HK-2 (cell line): Measurements from ENCODE around the gene OR7D4.
"Not testable (repeated sequence)": the region's sequence is repeated elsewhere in the genome, so short reads cannot be mapped to it uniquely, and the experiment has no call there.

ENCODE experiments used
- DNase-seq: peaks from one replicate; pipeline ENCODE4 v3.0.0-alpha.2; 2018; ENCODE audit not compliant: unreplicated experiment

Gene OR7D4

DNA sequence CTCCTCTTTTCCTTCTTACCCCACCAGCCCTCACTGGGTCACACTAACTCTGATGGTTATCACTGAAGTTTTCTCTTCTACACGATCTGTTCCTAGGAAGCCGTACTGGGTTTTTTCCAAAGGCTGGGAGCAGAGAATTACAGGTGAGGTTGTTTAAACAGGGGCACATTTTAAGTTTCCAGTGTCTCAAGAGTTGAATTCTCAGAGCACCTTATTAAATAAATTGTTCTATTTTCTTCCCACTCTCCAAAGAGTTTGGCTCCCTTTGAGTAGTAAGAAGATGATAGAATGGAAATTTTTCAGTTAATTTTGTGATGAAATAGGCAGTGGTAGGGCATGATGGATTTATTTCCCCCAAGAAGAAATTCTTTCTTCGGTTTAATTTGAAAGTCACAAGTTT is at the start of gene OR7D4:
Gene OR7D4, minus strand, starts transcription at position 101 of the 400 bp plus-strand sequence. CDS start 4,752 bp downstream, outside the sequence.
- no peak for DNase-seq

DNA sequence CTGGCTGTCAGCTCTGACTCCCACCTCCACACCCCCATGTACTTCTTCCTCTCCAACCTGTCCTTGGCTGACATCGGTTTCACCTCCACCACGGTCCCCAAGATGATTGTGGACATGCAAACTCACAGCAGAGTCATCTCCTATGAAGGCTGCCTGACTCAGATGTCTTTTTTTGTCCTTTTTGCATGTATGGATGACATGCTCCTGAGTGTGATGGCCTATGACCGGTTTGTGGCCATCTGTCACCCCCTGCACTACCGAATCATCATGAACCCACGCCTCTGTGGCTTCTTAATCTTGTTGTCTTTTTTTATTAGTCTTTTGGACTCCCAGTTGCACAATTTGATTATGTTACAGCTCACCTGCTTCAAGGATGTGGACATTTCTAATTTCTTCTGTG is 31.8 kb upstream of the OR7D4 start:
- no peak for DNase-seq

DNA sequence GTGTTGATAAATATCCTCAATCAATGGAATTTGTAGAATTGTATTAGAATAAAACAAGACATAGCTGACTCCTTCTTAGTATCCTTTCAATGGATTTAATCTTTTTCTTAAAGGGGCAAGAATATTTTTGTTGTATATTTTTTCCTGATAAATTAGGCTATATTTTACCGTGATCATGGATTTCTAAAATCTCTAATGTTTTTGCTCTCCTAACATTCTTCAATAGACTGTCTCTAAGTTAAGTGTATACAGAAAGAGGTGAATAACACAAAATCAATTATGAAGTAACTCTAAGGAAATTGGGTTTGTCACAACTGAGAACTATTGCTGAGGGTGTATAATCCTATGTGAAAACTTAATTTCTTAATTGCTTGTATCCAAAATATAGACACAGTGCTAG is 31.2 kb upstream of the OR7D4 start, which contains the start of gene OR7E24:
Gene OR7E24, plus strand, starts transcription at position 301 of the 400 bp plus-strand sequence. CDS start 114 bp downstream, outside the sequence.
- no peak for DNase-seq

DNA sequence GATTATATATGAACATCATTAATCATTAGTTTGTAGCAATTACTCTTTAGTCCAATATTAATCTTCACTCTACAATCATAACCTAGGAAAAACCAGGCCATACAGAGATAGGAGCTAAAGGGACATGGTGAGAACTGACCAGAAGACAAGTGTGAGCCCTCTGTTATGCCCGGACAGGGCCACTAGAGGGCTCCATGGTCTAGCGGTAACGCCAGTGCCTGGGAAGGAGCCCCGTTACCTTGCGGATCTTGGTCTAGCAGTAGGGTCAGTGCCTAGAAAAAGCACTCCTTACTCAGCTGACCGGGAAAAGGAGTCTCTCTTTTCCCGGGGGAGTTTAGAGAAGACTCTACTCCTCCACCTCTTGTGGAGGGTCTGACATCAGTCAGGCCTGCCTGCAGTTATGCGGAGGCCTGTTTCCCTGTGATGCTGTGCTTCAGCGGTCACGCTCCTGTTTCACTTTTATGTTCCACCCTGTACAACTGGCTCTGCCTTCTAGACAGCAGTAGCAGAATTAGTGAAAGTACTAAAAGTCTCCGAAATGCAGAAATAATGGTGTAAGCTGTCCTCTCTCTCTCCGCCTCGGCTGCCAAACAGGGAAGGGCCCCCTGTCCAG is 13.8 kb downstream of the OR7D4 start:
- peak; percentile 53 for DNase-seq

DNA sequence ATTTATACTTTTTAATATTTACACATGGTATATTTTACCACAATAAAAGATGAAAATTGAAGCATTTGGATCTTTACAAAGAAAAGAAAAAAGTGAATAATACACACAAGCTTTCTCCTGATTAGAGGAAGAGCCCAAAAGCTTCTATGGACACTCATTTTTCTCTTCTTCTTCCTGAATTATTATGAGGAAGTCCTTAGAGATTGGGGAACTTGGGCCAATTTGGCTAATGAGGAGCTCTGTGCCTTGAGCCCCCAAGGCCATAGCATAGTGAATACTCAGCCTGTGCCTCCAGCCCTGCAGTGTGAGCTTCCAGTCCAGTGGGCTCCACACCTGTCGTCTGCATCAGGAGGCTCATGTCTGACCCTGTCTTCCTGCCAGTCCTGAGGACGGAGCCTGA is 21.3 kb downstream of the OR7D4 start:
- not testable (repeated sequence) for DNase-seq

DNA sequence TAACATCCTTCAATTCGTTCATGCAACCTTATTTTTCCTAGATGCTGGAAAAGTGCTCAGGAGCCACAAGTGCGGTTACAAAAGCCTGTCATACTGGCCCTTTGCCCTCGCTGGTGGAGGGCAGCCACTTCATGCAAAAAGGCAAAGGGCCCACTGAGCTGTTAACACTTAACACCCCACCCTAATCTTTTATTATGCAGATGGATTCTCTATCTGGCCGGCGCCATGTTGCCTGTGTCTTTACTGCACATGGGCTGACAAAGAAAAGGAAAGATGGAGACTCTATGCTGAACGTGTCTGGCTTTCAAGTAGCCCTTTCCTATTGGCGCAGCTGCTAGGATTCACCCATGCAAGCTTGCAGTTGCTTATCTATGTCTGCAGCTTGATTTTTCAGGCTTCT is 29.9 kb downstream of the OR7D4 start:
- no peak for DNase-seq

DNA sequence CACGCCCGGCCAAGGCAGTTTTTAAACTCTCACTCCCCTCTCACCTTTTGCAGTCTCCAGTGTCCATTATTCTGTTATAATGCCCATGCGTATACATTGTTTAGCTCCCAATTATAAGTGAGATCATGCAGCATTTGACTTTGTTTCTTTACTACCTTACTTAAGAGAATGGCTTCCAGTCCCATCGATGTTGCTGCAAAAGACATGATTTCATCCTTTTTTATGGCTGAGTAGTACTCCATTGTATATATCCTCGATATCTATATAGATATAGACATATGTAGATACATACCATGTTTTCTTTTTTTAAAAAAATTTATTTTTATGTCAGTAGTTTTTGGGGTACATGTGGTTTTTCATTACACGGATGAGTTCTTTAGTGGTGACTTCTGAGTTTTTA is 32.2 kb downstream of the OR7D4 start:
- DNase-seq: no peak

DNA sequence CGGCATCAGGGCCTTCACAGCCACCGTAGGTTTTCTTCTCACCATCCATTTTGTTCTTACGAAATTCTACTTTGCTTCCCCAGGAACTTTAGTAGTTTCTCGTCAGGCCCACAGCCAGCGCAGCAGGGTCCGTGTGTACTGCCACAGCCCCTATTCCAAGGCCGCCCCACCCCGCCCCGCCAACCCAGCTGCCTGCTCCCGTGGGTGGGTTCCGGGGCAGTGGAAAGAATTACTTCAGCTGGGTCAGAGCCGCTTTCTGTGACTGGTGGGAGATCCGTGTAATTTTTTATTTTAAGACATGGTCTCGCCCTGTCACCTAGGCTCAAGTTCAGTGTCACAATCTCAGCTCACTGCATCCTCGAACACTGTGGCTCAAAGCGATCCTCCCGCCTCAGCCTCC is 36.4 kb downstream of the OR7D4 start:
- DNase-seq: no peak

DNA sequence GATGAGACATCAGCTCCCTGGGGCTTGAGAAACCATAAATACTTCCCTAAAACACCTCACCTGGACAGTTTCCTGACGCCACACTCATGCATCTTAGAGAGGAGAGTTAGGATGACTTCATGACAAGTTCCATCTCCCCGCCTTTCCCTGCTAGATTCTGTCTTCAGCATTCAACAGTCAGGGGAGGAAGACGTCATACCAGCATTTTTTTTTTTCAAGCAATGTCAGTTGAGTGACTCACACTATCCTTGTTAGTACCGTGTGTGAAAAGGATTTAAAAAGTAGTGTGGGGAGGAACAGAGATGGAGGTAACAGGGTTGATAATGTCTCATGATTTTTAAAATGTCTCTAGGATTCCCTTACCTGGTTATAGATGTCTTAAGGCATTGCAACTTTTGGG is 40.5 kb downstream of the OR7D4 start, which contains the start of gene OR7D2:
Gene OR7D2, plus strand, starts transcription at position 79 of the 400 bp plus-strand sequence. CDS start 6,803 bp downstream, outside the sequence.
- DNase-seq: no peak

DNA sequence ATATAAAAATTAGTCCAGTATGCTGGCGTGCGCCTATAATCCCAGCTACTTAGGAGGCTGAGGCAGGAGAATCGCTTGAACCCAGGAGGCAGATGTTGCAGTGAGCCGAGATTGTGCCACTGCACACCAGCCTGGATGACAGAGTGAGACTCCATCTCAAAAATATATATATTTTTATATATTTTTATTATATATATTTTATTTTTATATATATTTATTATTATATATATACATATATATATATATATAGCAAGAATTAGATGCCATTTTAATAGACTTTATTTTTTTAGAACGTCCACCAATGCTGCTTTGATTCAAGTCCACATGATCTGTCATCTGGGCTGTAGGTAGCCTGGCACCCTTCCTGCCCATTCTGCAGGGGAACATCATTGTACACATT is 44.1 kb downstream of the OR7D4 start:
- DNase-seq: no peak

DNA sequence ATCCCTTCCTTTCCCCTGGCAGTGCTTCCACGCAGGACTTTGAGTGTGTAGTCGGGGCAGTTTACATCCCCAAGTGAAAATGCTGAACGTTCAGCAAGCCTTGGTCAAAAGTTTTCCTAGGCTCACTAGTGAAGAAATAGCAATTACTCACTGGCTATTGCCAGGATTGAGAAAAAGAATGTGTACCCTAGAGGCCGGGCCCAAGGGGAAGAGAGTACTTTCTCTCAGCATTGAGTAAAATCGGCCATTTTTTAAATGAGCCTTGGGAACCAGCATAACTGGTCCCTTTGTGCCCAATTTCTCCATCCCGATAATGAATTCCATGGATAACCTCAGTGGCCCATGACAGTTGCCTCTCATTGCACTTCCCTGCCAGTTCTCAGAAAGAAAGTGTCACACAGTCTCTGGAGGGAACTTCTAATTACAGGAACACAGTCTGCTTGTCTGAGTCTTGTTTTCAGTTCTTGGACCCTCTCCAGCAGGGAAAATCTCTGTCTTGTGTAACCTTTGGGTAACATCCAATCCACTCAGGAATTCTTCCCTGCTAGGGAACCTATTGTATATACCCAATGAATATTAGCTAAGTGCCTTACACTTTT is 47.9 kb downstream of the OR7D4 start:
- DNase-seq: no peak

DNA sequence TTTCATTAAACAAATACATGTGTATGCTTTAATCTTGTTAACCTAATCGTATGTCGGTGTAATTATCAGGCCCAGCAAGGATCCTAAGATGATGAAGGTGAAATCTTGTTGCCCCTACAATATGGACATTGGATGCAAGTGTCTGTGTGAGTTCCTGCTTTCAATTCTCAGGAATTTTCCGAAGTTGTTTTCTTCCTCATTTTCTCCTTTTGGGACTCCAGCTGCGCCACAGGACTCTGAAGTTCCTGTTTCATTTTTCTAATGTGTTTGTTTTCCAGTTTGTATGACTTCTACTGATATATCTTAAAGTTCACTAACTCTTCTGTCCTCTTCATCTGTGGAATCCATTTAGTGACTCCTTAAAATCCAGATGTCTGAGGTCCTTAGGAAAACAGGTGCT is 52.5 kb downstream of the OR7D4 start:
- no peak for DNase-seq

DNA sequence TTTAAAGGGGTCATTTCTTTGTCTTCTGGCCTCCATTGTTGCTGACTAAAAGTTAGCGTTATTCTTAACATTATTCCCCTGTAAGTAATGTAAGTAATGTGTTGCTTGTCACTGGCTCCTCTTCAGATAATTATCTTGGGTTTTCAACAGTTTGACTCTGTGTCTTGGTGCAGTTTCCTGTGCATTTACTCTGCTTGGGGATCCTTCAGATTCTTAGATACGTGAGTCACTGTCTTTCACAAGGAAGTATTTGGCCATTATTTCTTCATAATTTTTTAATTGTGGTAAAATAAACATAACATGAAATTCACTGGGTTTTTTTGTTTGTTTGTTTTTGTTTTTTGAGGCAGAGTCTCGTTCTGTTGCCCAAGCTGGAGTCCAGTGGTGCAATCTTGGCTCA is 54.1 kb downstream of the OR7D4 start:
- DNase-seq: no peak

DNA sequence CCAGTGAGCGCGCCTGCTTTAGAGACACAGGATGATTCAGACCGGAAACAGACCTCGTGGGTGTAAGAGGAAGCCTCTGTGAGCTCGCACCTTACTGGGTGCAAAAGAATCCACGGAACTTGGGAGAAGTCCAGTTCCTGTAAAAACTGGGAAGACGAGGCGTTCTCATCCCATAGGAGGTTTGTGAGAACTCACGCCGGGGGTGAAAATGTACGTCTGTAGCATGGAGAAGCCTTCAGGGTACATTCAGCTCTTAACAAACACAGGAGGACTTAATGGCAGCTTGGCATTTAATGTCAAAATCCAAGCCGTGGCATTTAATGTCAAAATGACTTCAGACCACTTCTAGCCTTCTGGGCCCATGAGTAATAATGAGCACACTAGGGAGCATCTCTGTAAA is 58.0 kb downstream of the OR7D4 start:
- DNase-seq: no peak
